ENCODE measurements around the gene STKLD1. TPM values are rescaled to one million over a fixed set of nuclear protein-coding genes. Genes with fewer than 3 reads are reported as not detected.
"Not testable (repeated sequence)": the region's sequence is repeated elsewhere in the genome, so short reads cannot be mapped to it uniquely, and the experiment has no call there.

Gene STKLD1
- total RNA-seq: 0.27 TPM
- long read RNA-seq, partial matches to known transcripts: 1 of 2 reads
- long read RNA-seq, other reads (novel, unspliced or antisense): 1 of 2 reads

GRCh38 chr9:133375724-133376654 is at the start of gene STKLD1, which contains the start of gene SURF4:
Gene STKLD1, plus strand, starts transcription at chr9:133376366. Its CDS starts 108 bp downstream, at chr9:133376474.
Gene SURF4, minus strand, starts transcription at chr9:133376060. Its CDS starts 91 bp downstream, at chr9:133375969.
- intact Hi-C loops (cut with DNase I): no loop called here

GRCh38 chr9:133327021-133327420 is 49.1 kb upstream of the STKLD1 start:
- ATAC-seq (ENCODE audit: poor library complexity); intact Hi-C loops (cut with DNase I); DNase-seq: not testable (repeated sequence)

More at GRCh38 chr9:133375724-133376654, at the start of gene STKLD1, which contains the start of gene SURF4:
- peak; percentile 99 for ATAC-seq (ENCODE audit: poor library complexity)
- peak; percentile 99 for DNase-seq

GRCh38 chr9:133327834-133328484 is 48.2 kb upstream of the STKLD1 start:
- intact Hi-C loops (cut with DNase I): no loop called here
- DNase-seq (no peak), ATAC-seq (ENCODE audit: poor library complexity) (no peak)

GRCh38 chr9:133329306-133330156 is 46.6 kb upstream of the STKLD1 start:
- not testable (repeated sequence) for ATAC-seq (ENCODE audit: poor library complexity); DNase-seq
- intact Hi-C loops (cut with DNase I): loop anchor here (5.0 kb wide), 1 partner anchor 142 kb away; no protein-coding TSS in a partner anchor

GRCh38 chr9:133331221-133331620 is 44.9 kb upstream of the STKLD1 start:
- intact Hi-C loops (cut with DNase I): loop anchor here (5.0 kb wide), 1 partner anchor 144 kb away; no protein-coding TSS in a partner anchor

GRCh38 chr9:133331641-133332380 is 44.4 kb upstream of the STKLD1 start:
- ATAC-seq (ENCODE audit: poor library complexity) (no peak), DNase-seq (no peak)
- intact Hi-C loops (cut with DNase I): loop anchor here (5.0 kb wide), 1 partner anchor 145 kb away; no protein-coding TSS in a partner anchor

More at GRCh38 chr9:133331221-133331620, 44.9 kb upstream of the STKLD1 start:
- DNase-seq: no peak
- no peak for ATAC-seq (ENCODE audit: poor library complexity)

- no peak for ATAC-seq (ENCODE audit: poor library complexity)
- no peak for DNase-seq
- intact Hi-C loops (cut with DNase I): loop anchor here (5.0 kb wide), 1 partner anchor 145 kb away; no protein-coding TSS in a partner anchor
These were observed 43.8 kb upstream of the STKLD1 start for GRCh38 chr9:133332381-133332730.

- DNase-seq (no peak), ATAC-seq (ENCODE audit: poor library complexity) (no peak)
- intact Hi-C loops (cut with DNase I): loop anchor here (5.0 kb wide), 1 partner anchor 146 kb away; no protein-coding TSS in a partner anchor
These were observed 43.2 kb upstream of the STKLD1 start for GRCh38 chr9:133333011-133333410.

- DNase-seq: no peak
- intact Hi-C loops (cut with DNase I): loop anchor here (5.0 kb wide), 1 partner anchor 146 kb away; no protein-coding TSS in a partner anchor
- no peak for ATAC-seq (ENCODE audit: poor library complexity)
These were observed 42.6 kb upstream of the STKLD1 start for GRCh38 chr9:133333566-133333965.

GRCh38 chr9:133334161-133334560 is 42.0 kb upstream of the STKLD1 start:
- DNase-seq: no peak
- ATAC-seq (ENCODE audit: poor library complexity): no peak
- intact Hi-C loops (cut with DNase I): loop anchor here (5.0 kb wide), 1 partner anchor 147 kb away; no protein-coding TSS in a partner anchor

GRCh38 chr9:133334888-133335287 is 41.3 kb upstream of the STKLD1 start:
- intact Hi-C loops (cut with DNase I): loop anchor here (5.0 kb wide), 1 partner anchor 148 kb away; no protein-coding TSS in a partner anchor
- DNase-seq; ATAC-seq (ENCODE audit: poor library complexity): not testable (repeated sequence)

- intact Hi-C loops (cut with DNase I): no loop called here
- DNase-seq (peak; percentile 95), ATAC-seq (ENCODE audit: poor library complexity) (peak; percentile 97)
These were observed 40.0 kb upstream of the STKLD1 start, which contains the start of gene SURF6 for GRCh38 chr9:133335924-133336811. Gene SURF6, minus strand, starts transcription at chr9:133336188. Its CDS starts 56 bp downstream, at chr9:133336132.

- intact Hi-C loops (cut with DNase I): no loop called here
- ATAC-seq (ENCODE audit: poor library complexity): no peak
- DNase-seq: no peak
These were observed 36.5 kb upstream of the STKLD1 start for GRCh38 chr9:133339641-133340040.

- DNase-seq: no peak
- intact Hi-C loops (cut with DNase I): no loop called here
- ATAC-seq (ENCODE audit: poor library complexity): no peak
These were observed 35.9 kb upstream of the STKLD1 start for GRCh38 chr9:133340256-133340655.

- no peak for ATAC-seq (ENCODE audit: poor library complexity)
- intact Hi-C loops (cut with DNase I): no loop called here
- no peak for DNase-seq
These were observed 35.2 kb upstream of the STKLD1 start for GRCh38 chr9:133340916-133341315.

- ATAC-seq (ENCODE audit: poor library complexity) (peak; percentile 66), DNase-seq (peak; percentile 83)
- intact Hi-C loops (cut with DNase I): no loop called here
These were observed 34.6 kb upstream of the STKLD1 start for GRCh38 chr9:133341369-133342068.

Measured in Right ventricle myocardium superior (tissue), 1 donor.